Fibroblast of upper back skin (primary cell): ENCODE data around the gene TUBB4B.
A peak's percentile ranks its signal among the peaks of the same experiment; 100 is the strongest.

Source experiments
- DNase-seq: peaks from one replicate; pipeline ENCODE4 v3.0.0-alpha.2; 2013

Gene TUBB4B

DNA sequence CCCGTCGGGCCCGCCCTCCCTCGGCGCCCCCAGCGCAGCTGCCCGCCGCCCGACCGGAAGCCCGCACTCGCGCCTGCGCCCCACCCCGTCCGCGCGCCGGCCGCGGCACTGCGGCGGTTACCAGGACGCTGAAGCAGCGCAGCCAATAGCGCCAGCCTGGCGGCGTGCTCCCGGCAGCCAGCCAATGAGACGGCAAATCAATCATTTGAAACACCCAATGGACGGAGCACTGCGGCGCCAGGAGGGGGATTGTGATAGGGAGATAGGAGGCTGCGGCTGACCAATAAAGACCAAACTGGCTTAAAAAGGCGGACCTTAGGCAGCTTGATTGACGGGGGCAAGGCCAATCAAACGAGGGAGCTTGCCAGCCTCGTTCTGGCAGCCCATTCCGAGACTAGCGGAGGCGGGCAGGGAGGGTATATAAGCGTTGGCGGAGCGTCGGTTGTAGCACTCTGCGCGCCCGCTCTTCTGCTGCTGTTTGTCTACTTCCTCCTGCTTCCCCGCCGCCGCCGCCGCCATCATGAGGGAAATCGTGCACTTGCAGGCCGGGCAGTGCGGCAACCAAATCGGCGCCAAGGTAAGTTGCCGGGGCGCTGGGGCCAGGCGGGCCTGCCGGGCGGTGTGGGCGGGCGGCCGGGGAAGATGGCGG is at the start of gene TUBB4B:
TUBB4B (plus strand) TSS at position 447 of the 649 bp plus-strand sequence; CDS start at position 521, 74 bp downstream.
- peak; percentile 100 for DNase-seq

DNA sequence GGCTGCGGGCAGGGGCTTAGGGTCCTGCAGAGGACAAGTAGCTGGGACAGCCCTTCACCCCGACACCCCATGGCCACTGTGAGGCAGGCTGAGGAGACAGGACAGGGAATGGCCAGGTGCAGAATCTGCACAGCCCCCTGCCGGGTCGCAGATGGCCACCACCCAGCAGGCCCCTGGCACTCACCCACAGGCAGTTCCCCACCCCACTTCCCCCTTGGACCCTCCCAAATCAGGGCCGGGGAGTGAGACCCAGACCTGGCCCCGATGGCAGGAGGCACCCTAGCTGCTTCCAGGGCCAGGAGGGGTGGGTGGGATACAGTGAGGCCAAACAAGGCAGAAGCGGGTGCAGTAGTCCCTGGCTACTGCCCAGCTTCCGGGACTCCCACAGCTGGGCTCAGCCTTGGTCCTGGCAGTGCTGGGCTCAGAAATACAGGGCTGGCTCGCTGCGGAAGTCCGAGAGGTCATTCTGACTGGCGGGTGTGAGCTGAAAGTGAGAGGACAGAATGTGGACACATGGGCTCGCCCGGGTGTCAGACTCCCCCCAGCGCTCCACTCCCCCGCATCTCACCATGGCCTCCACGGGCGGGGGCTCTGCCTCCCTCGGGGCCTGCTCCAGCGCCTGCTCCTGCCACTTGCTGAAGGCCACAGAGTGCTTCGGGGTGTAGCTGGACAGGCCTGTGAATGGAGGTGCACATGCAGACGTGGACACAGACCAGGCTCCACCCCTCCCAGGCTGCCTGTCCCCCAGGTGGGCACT is 49.2 kb upstream of the TUBB4B start:
- DNase-seq = no peak

DNA sequence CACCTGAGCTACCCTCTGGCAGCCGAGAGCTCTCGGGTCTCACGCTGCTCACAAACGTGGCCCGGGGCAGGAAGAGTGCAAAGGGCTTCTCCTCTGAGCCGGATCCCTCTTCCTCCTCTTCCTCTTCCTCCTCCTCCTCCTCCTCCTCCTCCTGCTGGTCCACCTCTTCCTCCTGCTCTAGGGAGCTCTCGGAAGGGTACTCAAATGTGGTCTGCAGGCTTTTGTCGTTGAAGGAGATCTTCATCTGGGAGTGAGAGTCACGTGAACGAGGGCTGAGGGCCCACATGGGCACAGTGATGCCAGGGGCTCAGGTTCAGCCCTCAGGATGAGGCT is 48.7 kb upstream of the TUBB4B start:
- no peak for DNase-seq

DNA sequence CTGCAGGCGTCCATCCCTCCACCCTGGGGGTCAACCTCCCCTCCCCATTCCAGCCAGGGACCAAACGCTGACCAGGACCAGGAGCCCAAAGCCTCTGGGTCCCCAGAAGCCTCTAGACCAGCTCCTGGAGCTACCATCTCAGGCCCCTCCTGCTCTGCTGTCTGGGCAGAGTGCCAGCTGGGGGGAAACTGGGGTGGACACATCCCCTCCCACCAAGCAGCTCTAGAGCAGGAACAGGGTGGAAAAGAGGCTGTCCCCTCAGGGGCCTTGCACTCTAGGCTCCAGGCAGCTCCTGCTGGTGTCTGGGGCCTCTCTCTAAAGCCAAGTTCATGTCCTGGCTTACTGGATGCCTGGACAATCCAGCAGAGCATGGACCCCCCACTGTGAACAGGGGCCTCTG is 48.2 kb upstream of the TUBB4B start:
- no peak for DNase-seq

DNA sequence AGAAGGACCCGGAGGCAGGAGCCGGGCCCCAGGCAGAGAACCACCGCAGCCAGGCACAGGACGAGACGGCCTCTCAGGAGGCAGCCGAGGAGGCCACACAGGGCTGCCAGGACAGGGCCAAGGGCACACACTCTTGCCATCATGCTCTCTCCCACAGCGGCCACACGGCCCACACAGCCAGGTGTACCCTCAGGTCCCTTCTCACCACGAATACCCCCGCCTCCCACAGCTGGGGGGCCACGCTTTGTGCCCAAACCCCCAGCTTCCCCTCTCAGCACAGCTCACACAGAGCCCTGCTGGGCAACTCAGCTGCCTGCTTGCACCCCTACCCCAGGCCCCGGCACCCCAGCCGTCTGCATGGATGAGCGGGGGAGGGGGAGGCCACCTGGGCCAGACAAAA is 47.3 kb upstream of the TUBB4B start:
- no peak for DNase-seq

DNA sequence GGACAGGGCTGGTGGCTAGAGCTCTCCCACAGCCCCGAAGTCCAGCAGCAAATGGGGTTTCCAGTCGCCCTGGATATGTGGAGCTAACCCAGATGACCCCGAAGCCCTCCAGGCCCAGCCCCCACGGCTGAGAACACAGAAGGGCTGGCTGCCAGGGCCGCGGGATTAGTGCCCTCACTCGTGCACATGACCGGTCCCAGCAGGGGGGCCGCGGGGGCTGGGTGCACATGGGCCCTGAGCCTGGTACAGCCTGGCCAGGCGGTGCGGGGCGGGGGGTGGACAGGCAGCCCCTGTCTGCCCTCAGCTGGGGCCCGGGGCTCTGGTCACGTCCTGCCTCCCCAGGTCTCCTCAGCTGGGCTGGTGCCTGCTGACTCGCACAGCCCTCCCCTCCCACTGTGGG is 46.7 kb upstream of the TUBB4B start:
- DNase-seq = no peak

DNA sequence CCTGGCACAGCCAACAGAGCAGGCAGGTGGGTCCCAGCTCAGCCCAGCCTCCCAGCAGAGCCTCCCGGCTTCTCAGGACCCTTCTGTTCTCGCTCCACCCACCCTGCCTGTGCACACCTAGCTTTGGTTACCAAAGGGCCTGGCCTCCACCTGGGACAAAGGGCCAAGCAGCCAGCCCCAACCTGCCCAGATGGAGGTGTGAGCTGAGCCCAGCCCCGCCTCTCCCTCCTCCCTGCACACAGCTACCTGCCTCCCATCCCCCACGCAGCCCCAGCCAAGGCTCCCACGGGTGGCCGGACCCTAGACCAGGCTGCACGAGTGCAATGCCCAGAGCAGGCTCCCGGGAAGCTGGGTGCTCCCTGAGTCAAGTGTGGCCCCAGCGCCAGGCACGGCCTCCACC is 46.2 kb upstream of the TUBB4B start:
- no peak for DNase-seq

DNA sequence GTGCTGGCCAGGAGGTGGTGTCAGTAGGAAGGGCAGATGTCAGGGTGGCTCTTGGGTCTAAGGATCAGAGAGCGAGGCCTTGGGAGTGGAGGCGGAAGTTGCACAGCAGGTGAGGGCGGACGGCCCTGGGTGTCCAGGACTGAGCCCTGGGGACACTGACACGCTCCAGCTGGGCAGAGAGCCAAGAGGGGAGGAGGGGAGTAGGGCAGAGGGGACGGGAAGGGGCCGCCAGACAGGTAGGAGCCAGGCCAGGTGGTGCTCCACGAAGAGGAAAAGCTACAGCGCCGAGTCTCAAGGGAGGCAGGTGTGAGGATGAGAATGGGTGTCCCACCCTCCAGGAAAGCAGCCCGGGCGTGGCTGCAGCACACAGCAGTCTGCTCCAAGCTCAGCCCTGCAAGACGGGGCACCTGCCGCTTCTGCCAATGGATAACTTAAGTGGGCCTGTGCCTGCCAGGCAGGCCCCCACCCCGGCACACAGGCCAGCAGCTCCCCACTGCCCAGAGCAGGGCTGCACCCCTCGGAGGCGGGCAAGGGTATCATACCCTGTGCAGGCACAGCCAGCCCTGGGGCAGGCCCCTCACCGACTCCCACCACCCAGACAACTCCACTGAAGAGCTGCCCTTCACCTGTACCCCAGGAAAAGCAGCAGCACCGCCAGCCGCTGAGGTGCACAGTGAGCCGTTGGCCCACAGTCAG is 45.4 kb upstream of the TUBB4B start:
- DNase-seq = no peak

DNA sequence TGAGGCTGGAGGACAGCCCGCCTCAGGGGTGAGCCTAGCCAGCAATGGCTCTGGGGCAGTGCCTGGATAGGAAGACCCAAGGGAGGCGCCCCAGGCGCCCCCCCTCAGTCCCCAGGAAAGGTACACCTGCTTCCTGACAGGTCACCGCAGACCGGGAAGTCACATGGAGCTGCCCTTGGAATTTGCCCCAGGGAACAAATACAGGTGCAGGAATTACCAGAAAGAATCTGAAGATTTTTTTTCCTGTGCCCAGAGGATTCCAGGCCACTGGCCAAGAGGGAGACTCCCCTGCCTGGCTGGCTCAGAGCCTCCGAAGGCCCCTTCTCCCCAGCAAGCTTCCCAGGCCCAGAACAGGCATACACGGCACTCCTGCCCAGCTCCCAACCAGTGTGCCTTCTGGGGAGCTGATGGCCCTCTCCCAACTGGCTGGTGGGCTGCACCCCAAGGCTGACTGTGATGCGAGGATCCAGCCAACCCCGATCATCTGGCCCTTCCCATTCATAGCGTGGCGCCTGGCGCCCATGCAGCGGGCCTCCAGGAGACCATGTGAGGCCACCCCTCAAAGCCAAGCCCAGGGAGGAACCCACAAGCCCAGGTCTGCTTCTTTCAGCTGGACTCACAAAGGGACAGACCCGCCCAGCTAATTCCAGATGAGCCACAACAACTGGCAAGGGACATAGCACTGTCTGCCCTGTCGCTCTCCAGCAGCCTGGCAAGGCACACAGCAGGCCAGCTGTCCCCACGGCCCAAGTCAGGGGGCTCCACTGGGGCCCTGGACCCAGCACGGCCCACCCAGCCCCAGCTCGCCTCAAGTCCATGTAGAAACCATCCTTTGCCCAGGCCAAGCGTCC is 42.8 kb upstream of the TUBB4B start:
- no peak for DNase-seq

DNA sequence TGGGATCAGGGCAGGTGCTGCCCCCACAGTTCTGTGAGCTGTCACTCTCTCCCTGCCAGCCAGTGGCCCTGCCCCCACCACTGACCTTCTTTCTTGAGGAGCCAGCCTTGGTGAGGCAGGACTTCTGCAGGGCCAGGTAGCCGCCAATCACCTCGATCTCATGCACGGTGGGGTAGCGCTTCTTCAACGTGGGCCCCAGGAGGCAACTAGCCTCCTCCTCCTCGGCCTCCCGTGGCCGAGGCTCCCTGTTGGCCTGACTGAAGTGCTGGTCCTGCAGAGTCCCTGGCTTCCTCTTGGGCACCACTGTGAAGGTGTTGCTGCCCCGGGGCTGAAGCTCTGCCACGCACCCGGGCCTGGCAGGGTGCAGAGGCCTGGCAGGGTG is 42.2 kb upstream of the TUBB4B start:
- DNase-seq = no peak

DNA sequence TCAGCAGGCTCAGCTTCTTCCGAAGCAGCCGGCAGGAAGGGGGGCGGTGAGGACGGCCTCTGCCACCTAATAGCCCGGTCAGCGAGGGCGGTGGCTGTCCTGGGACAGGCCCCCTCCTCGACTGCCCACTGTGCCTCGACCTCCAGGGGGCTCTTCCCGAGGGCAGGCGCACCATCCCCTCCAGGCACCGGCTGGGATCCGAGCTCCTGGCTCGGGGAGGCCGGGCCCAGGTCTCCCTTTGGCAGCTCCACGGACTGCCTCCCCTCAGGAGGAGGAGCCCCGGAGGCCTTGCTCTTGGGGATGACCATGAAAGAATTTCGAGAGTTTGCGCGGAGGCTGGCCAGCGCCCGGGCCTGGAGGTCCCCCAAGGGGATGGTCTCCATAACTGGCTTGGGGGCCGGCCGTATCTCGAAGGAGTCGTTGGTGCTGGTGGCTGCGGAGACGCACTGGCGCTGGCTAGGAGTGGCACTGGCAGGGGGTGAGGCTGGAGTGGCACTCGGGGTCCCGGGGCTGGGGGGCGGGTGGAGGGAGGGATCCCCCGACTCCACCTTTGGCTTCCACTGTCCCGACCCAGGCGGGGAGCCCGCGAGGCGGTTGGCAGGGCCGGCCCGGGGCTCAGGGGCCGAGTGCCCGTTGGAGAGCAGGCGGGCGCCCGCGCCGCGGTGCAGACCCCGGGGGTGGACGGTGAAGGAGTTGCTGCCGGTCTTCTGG is 41.5 kb upstream of the TUBB4B start:
- no peak for DNase-seq

DNA sequence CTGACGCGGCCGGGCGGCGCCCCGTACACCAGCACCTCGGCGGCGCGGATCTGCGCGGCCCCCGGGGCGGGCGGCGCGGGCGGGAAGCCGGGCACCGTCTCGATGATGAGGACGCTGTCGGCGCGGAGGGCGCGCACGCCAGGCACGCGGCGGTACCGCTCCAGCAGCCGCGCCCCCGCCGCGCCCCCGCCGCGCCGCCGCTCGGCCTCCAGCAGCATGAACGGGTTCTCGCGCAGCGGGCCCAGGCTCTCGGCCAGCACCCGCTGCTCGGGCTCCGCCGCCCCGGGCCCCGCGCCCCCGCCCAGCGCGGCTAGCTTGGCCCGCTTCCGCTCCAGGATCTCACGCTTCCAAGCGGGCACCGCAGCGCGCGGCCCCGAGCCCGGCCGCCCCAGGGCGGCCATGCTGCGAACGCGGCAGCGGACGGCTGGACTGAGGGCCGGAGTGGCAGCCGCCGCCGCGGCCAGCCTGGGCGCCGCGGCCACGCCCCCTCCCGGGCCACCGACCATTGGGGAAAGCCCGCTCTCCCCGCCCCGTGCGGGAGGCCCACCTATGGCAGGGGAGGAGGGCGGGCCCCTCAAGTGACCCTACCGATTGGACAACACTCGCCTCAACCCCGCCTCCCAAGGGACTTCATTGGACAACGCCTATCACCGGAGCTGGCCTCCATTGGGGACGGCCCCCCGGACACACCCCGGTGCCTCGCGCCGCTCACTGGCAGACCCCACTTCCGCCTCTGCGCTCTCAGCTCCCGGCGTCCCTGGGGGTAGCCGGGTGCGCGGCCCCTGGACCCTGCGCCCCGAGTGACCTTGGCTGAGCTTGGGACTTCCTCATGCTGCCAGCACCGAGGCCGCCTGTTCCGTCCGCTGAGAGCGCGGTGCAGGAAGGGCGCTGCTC is 40.5 kb upstream of the TUBB4B start, which contains the start of gene TPRN:
TPRN (minus strand) TSS at position 431 of the 894 bp plus-strand sequence; CDS start at position 401, 30 bp downstream.
- DNase-seq = peak; percentile 100

DNA sequence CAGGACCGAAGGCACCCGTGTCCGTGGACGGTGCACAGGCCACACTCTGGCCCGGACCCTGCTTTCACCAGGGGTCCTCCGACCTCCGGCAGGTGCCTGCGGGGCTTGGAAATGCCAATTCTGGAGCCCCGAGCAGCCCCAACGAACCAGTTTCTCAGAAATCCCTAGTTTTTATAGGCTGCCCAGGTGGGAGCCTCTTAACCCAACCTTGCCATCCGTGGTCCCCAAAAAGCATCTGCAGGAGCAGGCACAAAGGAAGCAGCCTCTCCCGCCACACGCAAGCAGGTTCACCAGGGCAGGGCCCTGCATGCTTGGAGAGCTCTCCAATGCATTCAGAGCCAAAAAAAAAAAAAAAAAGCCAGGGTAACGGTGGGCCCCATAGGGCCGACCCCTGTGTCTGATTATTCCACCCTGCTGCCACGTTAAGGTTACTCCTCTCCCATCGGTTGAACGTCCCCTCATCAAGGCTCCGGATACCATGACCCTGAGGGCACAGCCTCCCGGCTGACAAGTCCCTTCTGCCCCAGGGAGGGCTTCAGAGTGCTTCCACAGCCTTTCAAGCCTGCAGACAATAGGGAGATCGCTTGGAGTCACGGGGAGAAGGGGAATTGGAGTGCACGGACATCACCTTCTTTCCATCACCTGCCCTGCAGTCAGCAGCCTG is 39.8 kb upstream of the TUBB4B start:
- DNase-seq = no peak

DNA sequence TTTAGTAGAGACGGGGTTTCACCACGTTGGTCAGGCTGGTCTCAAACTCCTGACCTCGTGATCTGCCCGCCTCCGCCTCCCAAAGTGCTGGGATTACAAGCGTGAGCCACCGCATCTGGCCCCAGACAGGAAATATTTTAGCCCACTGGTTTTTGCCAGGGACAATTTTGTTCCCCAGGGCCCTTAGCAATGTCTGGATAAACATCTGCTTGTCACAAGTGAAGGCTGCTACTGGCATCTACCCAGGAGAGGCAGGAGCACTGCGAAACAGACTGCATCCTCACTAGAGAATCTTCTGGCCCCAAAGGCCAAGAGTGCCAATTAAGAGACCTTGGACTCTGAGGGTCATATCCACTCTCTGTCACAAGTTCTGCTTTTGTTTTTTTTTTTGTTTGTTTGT is 38.1 kb upstream of the TUBB4B start:
- no peak for DNase-seq

DNA sequence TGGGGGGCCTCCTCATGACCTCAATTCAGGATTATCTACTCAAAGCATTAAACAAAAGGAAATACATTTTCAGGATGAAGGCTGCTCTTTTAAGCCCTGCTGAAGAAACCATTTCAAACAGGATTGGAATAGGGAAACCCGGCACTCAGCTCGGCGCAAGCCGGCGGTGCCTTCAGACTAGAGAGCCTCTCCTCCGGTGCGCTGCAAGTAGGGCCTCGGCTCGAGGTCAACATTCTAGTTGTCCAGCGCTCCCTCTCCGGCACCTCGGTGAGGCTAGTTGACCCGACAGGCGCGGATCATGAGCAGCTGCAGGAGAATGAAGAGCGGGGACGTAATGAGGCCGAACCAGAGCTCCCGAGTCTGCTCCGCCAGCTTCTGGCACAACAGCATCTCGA is 36.4 kb upstream of the TUBB4B start:
- no peak for DNase-seq

DNA sequence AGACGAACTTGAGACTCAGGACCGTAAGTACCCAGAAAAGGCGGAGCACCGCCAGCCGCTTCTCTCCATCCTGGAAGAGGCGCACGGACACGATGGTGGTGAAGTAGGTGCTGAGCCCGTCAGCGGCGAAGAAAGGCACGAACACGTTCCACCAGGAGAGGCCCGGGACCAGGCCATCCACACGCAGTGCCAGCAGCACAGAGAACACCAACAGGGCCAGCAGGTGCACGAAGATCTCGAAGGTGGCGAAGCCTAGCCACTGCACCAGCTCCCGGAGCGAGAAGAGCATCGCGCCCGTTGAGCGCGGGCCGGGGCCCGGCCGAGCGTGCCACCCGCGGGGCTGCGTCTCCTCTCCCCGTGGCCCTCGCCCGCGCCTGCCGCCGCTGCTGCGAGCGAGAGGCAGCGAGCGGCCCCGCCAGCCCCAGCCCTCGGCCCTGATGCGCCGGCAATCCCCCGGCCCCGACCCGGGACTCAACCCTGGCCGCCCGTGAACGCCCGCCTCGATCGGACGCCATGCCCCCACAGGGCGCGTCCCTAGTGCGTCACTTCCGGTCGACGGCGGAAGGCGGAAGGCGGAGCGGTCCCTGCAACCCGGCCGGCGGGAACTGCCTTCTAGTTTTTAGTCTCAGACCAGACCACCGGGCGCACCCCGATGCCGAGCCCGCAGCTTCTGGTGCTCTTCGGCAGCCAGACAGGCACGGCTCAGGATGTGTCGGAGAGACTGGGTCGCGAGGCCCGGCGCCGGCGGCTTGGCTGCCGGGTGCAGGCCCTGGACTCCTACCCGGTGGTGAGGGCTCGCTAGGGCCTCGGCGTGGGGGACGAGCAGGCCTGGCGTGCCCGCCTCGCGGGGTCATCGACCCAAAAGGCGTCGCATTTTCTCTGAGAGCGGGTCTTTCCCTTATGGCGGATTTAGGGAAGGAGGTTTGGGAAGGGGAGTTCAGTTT is 35.7 kb upstream of the TUBB4B start, which contains the start of the genes NDOR1 and TMEM203:
NDOR1 (plus strand) TSS at position 575 of the 944 bp plus-strand sequence; CDS start at position 653, 78 bp downstream.
TMEM203 (minus strand) TSS at position 523 of the 944 bp plus-strand sequence; CDS start at position 289, 234 bp downstream.
- DNase-seq = peak; percentile 81

DNA sequence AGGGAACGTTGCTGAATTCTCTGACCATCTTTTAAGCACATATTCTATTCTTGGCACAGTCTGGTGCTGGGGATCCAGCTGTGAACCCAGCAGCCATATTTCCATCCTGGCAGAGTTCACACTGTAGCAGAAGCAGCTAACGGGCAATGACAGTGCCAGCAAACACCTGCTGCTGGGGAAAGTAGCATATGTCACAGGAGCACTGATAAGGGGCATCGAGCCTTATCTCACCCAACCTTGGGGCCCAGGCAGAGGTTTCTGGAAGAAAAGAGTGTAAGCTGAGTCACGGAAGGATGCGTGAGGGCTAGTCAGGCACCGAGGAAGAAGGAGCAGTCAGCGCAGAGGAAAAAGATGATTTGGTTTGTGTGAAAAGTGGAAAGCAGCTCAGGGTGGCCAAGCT is 34.5 kb upstream of the TUBB4B start:
- no peak for DNase-seq

DNA sequence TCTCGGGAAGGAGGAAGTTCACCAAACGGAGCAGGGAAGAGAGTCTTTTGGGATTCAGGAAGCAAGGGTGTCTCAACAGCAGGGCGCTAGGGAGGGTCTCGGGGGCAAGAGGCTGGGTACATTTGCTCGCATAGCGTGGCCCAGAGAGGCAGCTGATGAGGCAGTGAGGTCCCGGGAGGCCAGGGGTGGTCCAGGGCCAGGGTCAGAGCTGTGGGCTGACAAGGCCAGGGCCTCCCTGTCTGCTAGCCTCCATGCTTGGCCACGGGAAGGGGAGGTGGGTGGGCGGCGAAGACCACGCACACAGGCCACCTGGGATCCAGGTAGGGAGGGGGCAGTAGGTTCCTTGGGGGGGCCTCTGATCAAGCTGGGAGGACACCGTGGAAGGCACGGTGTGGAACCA is 29.6 kb upstream of the TUBB4B start:
- DNase-seq = no peak

DNA sequence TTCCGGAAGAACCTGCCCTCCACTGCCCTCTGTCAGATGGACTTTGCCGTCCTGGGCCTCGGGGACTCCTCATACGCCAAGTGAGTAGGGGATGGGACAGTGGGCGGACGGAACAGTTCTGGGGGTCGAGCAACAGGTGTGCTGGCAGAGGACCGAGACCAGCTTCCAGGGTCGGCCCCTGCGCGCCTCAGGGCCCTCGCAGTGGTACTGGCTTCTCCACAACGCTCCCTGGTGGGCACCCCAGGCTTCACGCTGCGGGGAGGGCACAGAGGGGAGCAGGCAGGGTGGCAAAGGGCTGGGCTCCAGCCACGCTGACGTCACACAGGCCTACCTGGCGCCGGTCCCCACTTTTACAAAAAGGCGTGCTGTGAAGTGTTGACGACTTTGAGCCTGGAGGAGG is 28.6 kb upstream of the TUBB4B start:
- DNase-seq = no peak
